Measurements from ENCODE around the gene SETD4.

SETD4 gene

GRCh38 chr21:36068748-36069398 is 8.5 kb upstream of the SETD4 start:
- no peaks in the 10 kb centered on the region; the same call in 1 of the 2 replicates for H3K4me1 ChIP-seq (ENCODE audit: control insufficient read depth, insufficient read depth, low read length)
- no peak overlapping the region for H3K4me3 ChIP-seq (ENCODE audit: low read length)
- no peak for DNase-seq (ENCODE audit: low read depth, low spot score)
- H3K9me3 ChIP-seq (ENCODE audit: control insufficient read depth, insufficient read depth, low read length), result no peaks in the 10 kb centered on the region; the same call in 1 of the 2 replicates
- peaks cover 6% of the 10 kb centered on the region; the same call in 1 of the 2 replicates for H3K36me3 ChIP-seq (ENCODE audit: control insufficient read depth, insufficient read depth, low read length)
- WGBS (ENCODE audit: insufficient coverage, insufficient read length), result no CpG with 5 or more reads among the region's 5 CpGs
- H3K27me3 ChIP-seq (ENCODE audit: control insufficient read depth, insufficient read depth, low read length), result no peaks in the 10 kb centered on the region
- no peak overlapping the region for H3K27ac ChIP-seq (ENCODE audit: low read length)

- no peak overlapping the region for H3K4me3 ChIP-seq (ENCODE audit: low read length)
- H3K36me3 ChIP-seq (ENCODE audit: control insufficient read depth, insufficient read depth, low read length), result no peaks in the 10 kb centered on the region
- no peaks in the 10 kb centered on the region for H3K27me3 ChIP-seq (ENCODE audit: control insufficient read depth, insufficient read depth, low read length)
- H3K9me3 ChIP-seq (ENCODE audit: control insufficient read depth, insufficient read depth, low read length), result no peaks in the 10 kb centered on the region; the same call in 1 of the 2 replicates
- DNase-seq (ENCODE audit: low read depth, low spot score), result no peak
- no CpG with 5 or more reads among the region's 3 CpGs for WGBS (ENCODE audit: insufficient coverage, insufficient read length)
- no peaks in the 10 kb centered on the region for H3K4me1 ChIP-seq (ENCODE audit: control insufficient read depth, insufficient read depth, low read length)
- H3K27ac ChIP-seq (ENCODE audit: low read length), result no peak overlapping the region
Measured at GRCh38 chr21:36065497-36066036, 5.2 kb upstream of the SETD4 start.

DNA sequence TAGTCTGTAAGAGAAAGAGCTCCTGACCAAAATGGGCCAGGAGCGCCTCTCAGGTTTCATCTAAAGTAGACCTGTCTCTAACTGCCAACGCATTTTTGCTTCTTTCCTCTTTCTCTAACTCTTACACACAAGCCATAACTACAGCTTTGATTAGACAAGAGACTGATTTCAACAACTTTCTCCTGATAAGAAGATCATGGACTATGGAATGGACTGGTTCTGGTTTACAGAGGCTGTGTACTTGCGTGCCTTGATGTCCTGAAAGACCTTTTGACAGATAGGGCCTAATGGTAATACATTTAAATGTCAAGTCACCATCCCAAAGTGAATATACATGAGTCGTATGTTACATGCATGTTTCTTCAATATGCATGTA is 3.7 kb upstream of the SETD4 start:
- no CpG with 5 or more reads among the region's 4 CpGs for WGBS (ENCODE audit: insufficient coverage, insufficient read length)
- no peak for DNase-seq (ENCODE audit: low read depth, low spot score)
- no peaks in the 10 kb centered on the region; the same call in 1 of the 2 replicates for H3K9me3 ChIP-seq (ENCODE audit: control insufficient read depth, insufficient read depth, low read length)
- no peaks in the 10 kb centered on the region for H3K36me3 ChIP-seq (ENCODE audit: control insufficient read depth, insufficient read depth, low read length)
- no peaks in the 10 kb centered on the region for H3K27me3 ChIP-seq (ENCODE audit: control insufficient read depth, insufficient read depth, low read length)
- H3K4me1 ChIP-seq (ENCODE audit: control insufficient read depth, insufficient read depth, low read length), result no peaks in the 10 kb centered on the region
- no peak overlapping the region for H3K4me3 ChIP-seq (ENCODE audit: low read length)
- H3K27ac ChIP-seq (ENCODE audit: low read length), result no peak overlapping the region

- H3K4me1 ChIP-seq (ENCODE audit: control insufficient read depth, insufficient read depth, low read length), result no peaks in the 10 kb centered on the region
- no peaks in the 10 kb centered on the region for H3K9me3 ChIP-seq (ENCODE audit: control insufficient read depth, insufficient read depth, low read length)
- H3K27me3 ChIP-seq (ENCODE audit: control insufficient read depth, insufficient read depth, low read length), result no peaks in the 10 kb centered on the region
- H3K27ac ChIP-seq (ENCODE audit: low read length), result no peak overlapping the region
- no peak overlapping the region for H3K4me3 ChIP-seq (ENCODE audit: low read length)
- no peak for DNase-seq (ENCODE audit: low read depth, low spot score)
- 100% methylated on average over 2 of the region's 14 CpGs for WGBS (ENCODE audit: insufficient coverage, insufficient read length)
- H3K36me3 ChIP-seq (ENCODE audit: control insufficient read depth, insufficient read depth, low read length), result no peaks in the 10 kb centered on the region
Measured at GRCh38 chr21:36063375-36064084, 3.2 kb upstream of the SETD4 start.

GRCh38 chr21:36061445-36061844 is 1.1 kb upstream of the SETD4 start:
- H3K27me3 ChIP-seq (ENCODE audit: control insufficient read depth, insufficient read depth, low read length), result no peaks in the 10 kb centered on the region
- H3K27ac ChIP-seq (ENCODE audit: low read length), result no peak overlapping the region
- H3K4me1 ChIP-seq (ENCODE audit: control insufficient read depth, insufficient read depth, low read length), result no peaks in the 10 kb centered on the region
- H3K36me3 ChIP-seq (ENCODE audit: control insufficient read depth, insufficient read depth, low read length), result peaks cover 6% of the 10 kb centered on the region
- no peak for DNase-seq (ENCODE audit: low read depth, low spot score)
- no peak overlapping the region for H3K4me3 ChIP-seq (ENCODE audit: low read length)
- WGBS (ENCODE audit: insufficient coverage, insufficient read length), result no CpG with 5 or more reads among the region's 2 CpGs
- no peaks in the 10 kb centered on the region for H3K9me3 ChIP-seq (ENCODE audit: control insufficient read depth, insufficient read depth, low read length)

DNA sequence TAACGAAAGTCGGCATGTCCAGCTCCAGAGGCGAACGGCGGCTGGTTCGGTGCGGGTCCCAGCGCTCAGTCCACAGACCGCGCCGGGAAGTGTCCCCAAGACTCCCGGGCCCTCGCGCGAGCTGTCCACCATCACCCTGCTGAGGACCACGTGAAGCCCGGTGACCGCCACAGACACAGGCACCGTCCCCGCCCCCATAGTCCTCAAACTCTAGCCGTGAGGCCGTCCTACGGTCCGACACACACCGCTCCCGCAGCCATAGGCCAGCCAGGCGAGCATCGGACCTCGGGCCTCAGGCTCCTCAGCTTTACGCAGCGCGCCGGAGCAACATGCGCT is 535 bp downstream of the SETD4 start:
- H3K4me1 ChIP-seq (ENCODE audit: control insufficient read depth, insufficient read depth, low read length), result no peaks in the 10 kb centered on the region
- H3K4me3 ChIP-seq (ENCODE audit: low read length), result peak overlapping the region; percentile 88; the same call in 1 of the 2 replicates
- no CpG with 5 or more reads among the region's 34 CpGs for WGBS (ENCODE audit: insufficient coverage, insufficient read length)

GRCh38 chr21:36055551-36055950 is 4.8 kb downstream of the SETD4 start:
- no CpG with 5 or more reads among the region's 3 CpGs for WGBS (ENCODE audit: insufficient coverage, insufficient read length)
- Histone ChIP-seq H3K27me3 (ENCODE audit: control insufficient read depth, insufficient read depth, low read length) (no peaks in the 10 kb centered on the region), H3K9me3 (ENCODE audit: control insufficient read depth, insufficient read depth, low read length) (no peaks in the 10 kb centered on the region), H3K4me3 (ENCODE audit: low read length) (no peak overlapping the region), H3K4me1 (ENCODE audit: control insufficient read depth, insufficient read depth, low read length) (no peaks in the 10 kb centered on the region), H3K27ac (ENCODE audit: low read length) (no peak overlapping the region), H3K36me3 (ENCODE audit: control insufficient read depth, insufficient read depth, low read length) (peaks cover 35% of the 10 kb centered on the region)
- DNase-seq (ENCODE audit: low read depth, low spot score), result no peak

More for the DNA sequence above, 535 bp downstream of the SETD4 start:
- Histone ChIP-seq H3K9me3 (ENCODE audit: control insufficient read depth, insufficient read depth, low read length) (no peaks in the 10 kb centered on the region), H3K27ac (ENCODE audit: low read length) (no peak overlapping the region), H3K36me3 (ENCODE audit: control insufficient read depth, insufficient read depth, low read length) (peaks cover 15% of the 10 kb centered on the region), H3K27me3 (ENCODE audit: control insufficient read depth, insufficient read depth, low read length) (no peaks in the 10 kb centered on the region)
- no peak for DNase-seq (ENCODE audit: low read depth, low spot score)

DNA sequence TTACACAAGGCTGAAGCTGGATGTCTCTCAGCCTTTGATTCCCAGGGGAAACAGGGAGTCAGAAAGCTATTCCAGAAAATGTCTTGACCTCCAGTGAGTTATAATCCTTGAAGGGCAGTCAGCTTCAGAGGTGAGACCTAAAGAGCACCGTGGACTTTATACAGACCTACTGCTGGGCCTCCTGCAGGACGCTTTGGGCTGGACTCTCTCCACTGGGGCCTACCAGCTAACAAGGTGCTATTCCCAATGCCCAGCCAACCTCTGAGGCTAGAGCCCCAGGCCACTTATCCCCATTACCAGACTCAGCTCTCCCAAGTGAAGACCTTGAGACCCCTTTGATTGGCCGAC is 6.6 kb downstream of the SETD4 start:
- WGBS (ENCODE audit: insufficient coverage, insufficient read length), result no CpG with 5 or more reads among the region's 3 CpGs
- H3K36me3 ChIP-seq (ENCODE audit: control insufficient read depth, insufficient read depth, low read length), result peaks cover 36% of the 10 kb centered on the region
- no peak for DNase-seq (ENCODE audit: low read depth, low spot score)

DNA sequence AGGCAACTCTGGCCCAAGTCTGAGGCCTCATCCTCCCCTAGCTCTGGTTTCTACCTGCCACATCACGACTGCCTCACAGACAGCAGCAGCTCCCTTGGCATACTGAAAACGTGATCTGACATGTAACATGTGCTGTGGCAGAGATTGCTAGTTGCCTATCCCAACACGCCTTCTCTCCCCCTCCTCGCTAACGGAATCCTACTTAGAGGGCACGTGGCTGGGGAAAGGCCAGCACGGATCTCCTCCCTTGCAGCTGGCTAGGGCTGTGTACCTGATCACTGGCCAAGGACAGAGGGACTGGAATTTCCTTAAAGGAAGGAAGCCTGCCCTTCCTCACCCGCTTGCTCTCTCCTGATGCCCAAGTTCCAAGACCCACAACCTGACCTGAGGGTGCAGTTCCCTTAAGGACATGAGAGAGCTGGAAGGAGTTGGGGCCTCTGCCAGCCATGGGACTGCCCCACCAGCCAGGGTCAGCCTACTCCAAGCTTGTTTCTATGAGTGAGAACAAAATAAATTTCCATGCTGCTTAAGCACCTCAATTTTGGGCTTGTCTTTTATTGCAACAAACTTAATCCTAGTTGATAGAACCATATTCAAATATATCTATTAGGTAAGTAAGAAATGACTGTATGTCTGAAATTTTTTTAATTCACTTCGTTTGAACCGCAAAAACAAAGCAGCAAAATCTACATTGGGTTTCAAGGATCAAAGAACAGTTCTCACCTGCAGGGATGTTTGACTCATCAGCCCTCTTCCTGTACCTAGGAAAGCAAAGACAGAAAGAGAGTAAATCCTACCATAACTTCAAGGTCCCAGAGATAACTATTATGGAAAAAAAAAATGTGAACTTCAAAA is 7.2 kb downstream of the SETD4 start:
- no peak for DNase-seq (ENCODE audit: low read depth, low spot score)
- WGBS (ENCODE audit: insufficient coverage, insufficient read length), result no CpG with 5 or more reads among the region's 10 CpGs
- Histone ChIP-seq H3K4me3 (ENCODE audit: low read length) (no peak overlapping the region), H3K4me1 (ENCODE audit: control insufficient read depth, insufficient read depth, low read length) (no peaks in the 10 kb centered on the region), H3K36me3 (ENCODE audit: control insufficient read depth, insufficient read depth, low read length) (peaks cover 36% of the 10 kb centered on the region), H3K27me3 (ENCODE audit: control insufficient read depth, insufficient read depth, low read length) (no peaks in the 10 kb centered on the region), H3K9me3 (ENCODE audit: control insufficient read depth, insufficient read depth, low read length) (no peaks in the 10 kb centered on the region), H3K27ac (ENCODE audit: low read length) (no peak overlapping the region)

More for the DNA sequence above, 6.6 kb downstream of the SETD4 start:
- no peaks in the 10 kb centered on the region for H3K4me1 ChIP-seq (ENCODE audit: control insufficient read depth, insufficient read depth, low read length)
- H3K27me3 ChIP-seq (ENCODE audit: control insufficient read depth, insufficient read depth, low read length), result no peaks in the 10 kb centered on the region
- no peaks in the 10 kb centered on the region for H3K9me3 ChIP-seq (ENCODE audit: control insufficient read depth, insufficient read depth, low read length)
- H3K4me3 ChIP-seq (ENCODE audit: low read length), result no peak overlapping the region
- H3K27ac ChIP-seq (ENCODE audit: low read length), result no peak overlapping the region

GRCh38 chr21:36048357-36048756 is 12.0 kb downstream of the SETD4 start:
- DNase-seq (ENCODE audit: low read depth, low spot score), result no peak
- Histone ChIP-seq H3K4me3 (ENCODE audit: low read length) (no peak overlapping the region), H3K36me3 (ENCODE audit: control insufficient read depth, insufficient read depth, low read length) (peaks cover 23% of the 10 kb centered on the region), H3K9me3 (ENCODE audit: control insufficient read depth, insufficient read depth, low read length) (no peaks in the 10 kb centered on the region), H3K27me3 (ENCODE audit: control insufficient read depth, insufficient read depth, low read length) (no peaks in the 10 kb centered on the region), H3K4me1 (ENCODE audit: control insufficient read depth, insufficient read depth, low read length) (no peaks in the 10 kb centered on the region), H3K27ac (ENCODE audit: low read length) (no peak overlapping the region)
- WGBS (ENCODE audit: insufficient coverage, insufficient read length), result no CpG with 5 or more reads among the region's 7 CpGs
